Bronchial epithelial cell (primary cell): ENCODE results near the gene UTF1. TPM values are rescaled to one million over a fixed set of nuclear protein-coding genes. Genes with fewer than 3 reads are reported as not detected.
A peak's percentile ranks its signal among the peaks of the same experiment; 100 is the strongest.

Experiments used
- DNase-seq: peaks from one replicate; pipeline ENCODE4 v3.0.0-alpha.2; 2010; ENCODE audit warnings: low read depth
- FAIRE-seq: peaks from 2 replicates; lab custom pipeline; 2011; peaks lifted over from hg19 to GRCh38; lab: Jason Lieb, UNC
- H3K27me3 ChIP-seq: 2 replicates; pipeline ENCODE4 v1.5.1; 2011; ENCODE audit warnings: low read length; ENCODE audit not compliant: control insufficient read depth, insufficient read depth
- H3K36me3 ChIP-seq: 2 replicates; pipeline ENCODE4 v1.5.1; 2011; ENCODE audit warnings: low read length; ENCODE audit not compliant: control insufficient read depth, insufficient read depth
- H3K4me3 ChIP-seq: 2 replicates; pipeline ENCODE4 v1.5.1; 2011; ENCODE audit warnings: mild to moderate bottlenecking, low read depth, low read length, control low read depth
- total RNA-seq: library from RNA; depleted of rRNA; stranded (reverse); fragments of >200 nt; gene quantifications from 2 replicates; pipeline ENCODE4 v1.2.1, GENCODE V29; 2014
- TF ChIP-seq, protein P1 (sequence below): IDR thresholded peaks from 2 replicates; pipeline ENCODE4 v1.5.1; 2011; ENCODE audit warnings: mild to moderate bottlenecking, moderate library complexity, low read length, control low read depth, inconsistent platforms; ENCODE audit not compliant: insufficient read depth, severe bottlenecking

The UTF1 gene, protein sequence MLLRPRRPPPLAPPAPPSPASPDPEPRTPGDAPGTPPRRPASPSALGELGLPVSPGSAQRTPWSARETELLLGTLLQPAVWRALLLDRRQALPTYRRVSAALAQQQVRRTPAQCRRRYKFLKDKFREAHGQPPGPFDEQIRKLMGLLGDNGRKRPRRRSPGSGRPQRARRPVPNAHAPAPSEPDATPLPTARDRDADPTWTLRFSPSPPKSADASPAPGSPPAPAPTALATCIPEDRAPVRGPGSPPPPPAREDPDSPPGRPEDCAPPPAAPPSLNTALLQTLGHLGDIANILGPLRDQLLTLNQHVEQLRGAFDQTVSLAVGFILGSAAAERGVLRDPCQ
- not detected in 2 replicates for total RNA-seq

DNA sequence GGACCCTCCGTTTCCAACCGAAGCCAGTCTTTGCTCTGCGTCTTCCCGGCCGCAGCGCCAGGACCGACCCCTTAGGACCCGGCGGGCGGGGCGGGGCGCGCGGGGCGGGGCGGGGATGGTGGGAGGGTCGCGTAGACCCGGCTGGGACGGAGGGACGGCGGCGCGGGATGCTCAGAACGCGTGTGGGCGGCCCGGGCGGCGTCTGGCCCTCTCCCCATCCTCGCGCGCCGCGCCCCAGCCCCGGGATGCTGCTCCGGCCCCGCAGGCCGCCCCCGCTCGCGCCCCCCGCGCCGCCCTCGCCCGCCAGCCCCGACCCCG lies at the start of gene UTF1:
Gene UTF1 (plus strand): TSS at position 174 of the 318 bp plus-strand sequence. CDS start 72 bp downstream, at position 246.
- TF ChIP-seq, protein P1, sequence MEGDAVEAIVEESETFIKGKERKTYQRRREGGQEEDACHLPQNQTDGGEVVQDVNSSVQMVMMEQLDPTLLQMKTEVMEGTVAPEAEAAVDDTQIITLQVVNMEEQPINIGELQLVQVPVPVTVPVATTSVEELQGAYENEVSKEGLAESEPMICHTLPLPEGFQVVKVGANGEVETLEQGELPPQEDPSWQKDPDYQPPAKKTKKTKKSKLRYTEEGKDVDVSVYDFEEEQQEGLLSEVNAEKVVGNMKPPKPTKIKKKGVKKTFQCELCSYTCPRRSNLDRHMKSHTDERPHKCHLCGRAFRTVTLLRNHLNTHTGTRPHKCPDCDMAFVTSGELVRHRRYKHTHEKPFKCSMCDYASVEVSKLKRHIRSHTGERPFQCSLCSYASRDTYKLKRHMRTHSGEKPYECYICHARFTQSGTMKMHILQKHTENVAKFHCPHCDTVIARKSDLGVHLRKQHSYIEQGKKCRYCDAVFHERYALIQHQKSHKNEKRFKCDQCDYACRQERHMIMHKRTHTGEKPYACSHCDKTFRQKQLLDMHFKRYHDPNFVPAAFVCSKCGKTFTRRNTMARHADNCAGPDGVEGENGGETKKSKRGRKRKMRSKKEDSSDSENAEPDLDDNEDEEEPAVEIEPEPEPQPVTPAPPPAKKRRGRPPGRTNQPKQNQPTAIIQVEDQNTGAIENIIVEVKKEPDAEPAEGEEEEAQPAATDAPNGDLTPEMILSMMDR = no peak
- H3K4me3 ChIP-seq = no peak within 1 kb of the TSS
- H3K27me3 ChIP-seq = peaks cover 21% of the 10 kb centered on the region
- no peak for DNase-seq
- H3K36me3 ChIP-seq = no peaks in the 10 kb centered on the region
- FAIRE-seq = no peak

DNA sequence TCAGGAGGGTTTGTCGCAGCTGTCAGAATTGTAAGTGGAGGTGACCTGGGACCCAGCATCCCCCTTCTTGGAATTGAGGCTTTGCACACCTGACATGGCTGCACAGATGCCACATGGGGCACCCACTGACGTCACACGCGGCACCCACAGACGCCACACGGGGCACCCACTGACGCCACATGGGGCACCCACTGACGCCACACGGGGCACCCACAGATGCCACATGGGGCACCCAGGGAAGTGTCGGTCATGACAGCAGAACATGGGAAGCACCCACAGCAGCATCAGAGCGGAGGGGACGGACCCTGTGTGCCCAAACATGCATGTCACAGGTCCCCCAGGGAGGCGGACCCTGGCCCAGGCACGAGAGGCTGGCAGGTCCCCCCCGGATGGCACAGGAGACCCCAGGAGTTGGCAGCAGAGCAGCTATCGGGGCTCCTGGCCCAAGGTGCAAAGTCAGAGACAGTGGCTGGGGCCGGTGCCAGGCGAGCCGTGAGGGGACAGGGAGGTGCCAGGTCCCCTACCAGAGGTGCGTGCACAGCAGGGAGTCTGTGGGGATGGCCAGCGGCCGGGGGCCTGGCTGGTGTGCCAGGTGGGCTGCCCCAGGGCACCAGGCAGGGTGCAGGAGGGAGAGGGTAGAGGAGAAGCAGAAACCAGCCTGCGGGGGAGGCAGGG lies 48.9 kb upstream of the UTF1 start:
- H3K36me3 ChIP-seq = no peaks in the 10 kb centered on the region
- TF ChIP-seq, protein P1 = no peak
- FAIRE-seq = no peak
- DNase-seq = no peak
- H3K27me3 ChIP-seq = no peaks in the 10 kb centered on the region
- H3K4me3 ChIP-seq = no peak overlapping the region

DNA sequence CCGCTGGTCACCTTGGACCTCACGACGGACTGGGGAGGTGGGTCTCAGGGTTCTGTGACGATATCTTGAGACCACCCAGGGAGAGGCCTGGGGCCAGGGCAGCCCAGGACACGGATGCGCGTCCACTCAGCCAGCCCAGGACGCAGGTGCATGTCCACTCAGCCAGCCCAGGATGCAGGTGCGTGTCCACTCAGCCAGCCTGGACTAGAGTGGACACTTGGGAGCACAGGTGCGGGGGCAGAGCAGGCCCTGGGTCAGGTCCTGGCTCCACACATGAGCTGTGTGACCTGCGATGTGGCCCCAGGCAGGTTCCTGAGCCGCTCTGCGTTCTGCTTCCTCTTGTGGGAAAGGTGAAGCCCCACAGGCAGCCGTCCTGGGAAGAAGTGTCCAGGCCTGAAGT lies 47.8 kb upstream of the UTF1 start:
- no peak for FAIRE-seq
- Histone ChIP-seq H3K36me3 (no peaks in the 10 kb centered on the region), H3K4me3 (no peak overlapping the region), H3K27me3 (no peaks in the 10 kb centered on the region)
- TF ChIP-seq, protein P1 = no peak
- DNase-seq = no peak

DNA sequence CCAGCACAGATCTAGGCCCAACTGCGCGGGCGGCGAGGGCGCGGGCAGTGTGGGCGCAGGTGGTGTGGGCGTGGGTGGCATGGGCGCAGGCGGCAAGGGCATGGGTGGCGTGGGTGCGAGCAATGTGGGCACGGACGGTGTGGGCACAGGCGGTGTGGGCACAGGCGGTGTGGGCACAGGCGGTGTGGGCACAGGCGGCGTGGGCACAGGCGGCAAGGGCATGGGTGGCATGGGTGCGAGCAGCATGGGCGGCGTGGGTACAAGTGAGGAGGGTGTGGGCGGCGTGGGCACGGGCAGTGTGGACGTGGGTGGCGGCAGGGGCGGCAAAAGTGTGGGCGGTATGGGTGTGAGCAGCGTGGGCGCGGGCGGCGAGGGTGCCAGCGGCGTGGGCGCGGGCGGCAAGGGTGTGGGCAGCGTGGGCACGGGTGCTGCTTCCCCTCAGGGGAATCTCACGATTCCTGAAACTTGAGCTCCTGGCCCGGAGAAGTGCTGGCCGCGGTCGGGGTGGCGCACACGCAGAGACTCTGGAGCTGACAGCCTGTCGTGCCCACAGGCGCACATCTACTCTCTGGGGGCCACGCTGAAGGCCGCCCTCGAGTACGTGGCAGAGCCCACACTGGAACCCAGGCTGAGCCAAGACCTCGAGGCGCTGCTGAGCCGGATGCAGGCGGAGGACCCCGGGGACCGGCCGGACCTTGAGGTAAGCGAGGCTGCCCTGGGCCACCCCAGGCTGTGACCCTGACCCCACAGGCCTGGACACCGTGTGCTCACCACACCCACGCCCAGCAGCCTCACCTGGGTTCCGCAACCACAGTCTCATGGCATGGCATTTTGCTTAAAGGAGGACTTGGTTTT lies 47.0 kb upstream of the UTF1 start:
- H3K4me3 ChIP-seq = no peak overlapping the region
- DNase-seq (no peak), FAIRE-seq (no peak)
- no peaks in the 10 kb centered on the region for H3K36me3 ChIP-seq
- TF ChIP-seq, protein P1 = no peak
- H3K27me3 ChIP-seq = no peaks in the 10 kb centered on the region

DNA sequence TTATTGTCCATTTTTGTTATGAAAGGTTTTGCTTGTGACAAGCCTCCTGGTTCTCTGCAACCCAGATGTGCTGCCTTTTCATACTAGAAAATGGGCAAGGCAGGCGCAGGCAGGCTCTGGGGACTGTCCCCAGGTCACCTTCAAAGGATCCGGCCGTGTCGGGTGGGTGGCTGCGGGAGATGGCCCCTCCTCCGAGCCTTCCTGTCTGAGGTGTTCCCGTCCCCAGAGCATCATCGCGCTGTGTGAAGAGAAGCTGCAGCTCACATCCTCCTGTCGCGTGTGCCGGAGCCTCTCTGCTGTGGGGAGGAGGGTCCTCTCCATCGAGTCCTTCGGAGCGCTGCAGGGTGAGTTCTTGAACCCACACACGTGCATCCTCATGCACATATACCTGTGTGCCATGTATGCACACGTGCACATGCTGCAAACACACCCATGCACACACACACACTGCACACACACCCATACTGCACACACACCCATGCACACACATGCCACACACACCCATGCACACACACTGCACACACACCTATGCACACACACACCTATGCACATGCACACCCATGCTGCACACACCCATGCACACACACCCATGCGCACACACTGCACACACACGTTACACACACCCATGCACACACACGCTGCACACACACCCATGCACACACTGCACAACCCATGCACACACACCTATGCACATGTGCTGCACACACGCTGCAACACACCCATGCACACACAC lies 46.2 kb upstream of the UTF1 start:
- H3K36me3 ChIP-seq = no peaks in the 10 kb centered on the region
- no peak overlapping the region for H3K4me3 ChIP-seq
- no peaks in the 10 kb centered on the region for H3K27me3 ChIP-seq
- TF ChIP-seq, protein P1 = no peak
- peak; percentile 93 for FAIRE-seq
- DNase-seq = no peak
